ENCODE measurements around the gene E2F1.
"Not testable (repeated sequence)": the region's sequence is repeated elsewhere in the genome, so short reads cannot be mapped to it uniquely, and the experiment has no call there.

Gene E2F1

DNA sequence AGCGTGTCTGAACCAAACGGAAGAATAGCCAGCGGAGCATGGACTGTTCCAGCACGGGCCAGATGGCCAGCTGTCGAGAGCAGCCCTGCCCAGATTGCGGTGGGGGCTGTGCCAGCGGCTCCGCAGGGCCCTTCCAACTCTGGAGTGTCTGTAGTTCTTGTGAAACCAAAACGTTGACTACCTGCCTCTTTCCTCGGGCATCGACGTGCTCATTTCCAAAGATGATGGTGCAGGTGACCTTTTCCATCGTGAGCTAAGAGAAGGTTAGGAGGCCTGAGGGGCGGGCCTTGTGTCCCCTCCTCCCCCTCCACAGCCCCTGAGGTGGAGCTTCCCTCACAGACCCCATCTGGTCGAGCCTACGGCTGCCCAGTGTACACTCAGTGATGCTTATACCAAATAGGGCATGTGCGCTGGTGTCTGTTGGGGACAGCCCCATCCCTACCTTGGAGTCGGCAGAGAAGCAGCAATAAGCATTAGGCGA lies 36.9 kb downstream of the E2F1 start:
- H3K27ac ChIP-seq, result peak overlapping the region; percentile 88
- H3K27me3 ChIP-seq (ENCODE audit: insufficient read depth, low read depth, severe bottlenecking), result no peaks in the 10 kb centered on the region
- H3K4me3 ChIP-seq (ENCODE audit: low read depth, low read length), result peak overlapping the region; percentile 3
- H3K36me3 ChIP-seq, result peaks cover 22% of the 10 kb centered on the region
- peak; percentile 83 for DNase-seq
- H3K9me3 ChIP-seq (ENCODE audit: severe bottlenecking), result no peaks in the 10 kb centered on the region
- TF ChIP-seq, protein P1, sequence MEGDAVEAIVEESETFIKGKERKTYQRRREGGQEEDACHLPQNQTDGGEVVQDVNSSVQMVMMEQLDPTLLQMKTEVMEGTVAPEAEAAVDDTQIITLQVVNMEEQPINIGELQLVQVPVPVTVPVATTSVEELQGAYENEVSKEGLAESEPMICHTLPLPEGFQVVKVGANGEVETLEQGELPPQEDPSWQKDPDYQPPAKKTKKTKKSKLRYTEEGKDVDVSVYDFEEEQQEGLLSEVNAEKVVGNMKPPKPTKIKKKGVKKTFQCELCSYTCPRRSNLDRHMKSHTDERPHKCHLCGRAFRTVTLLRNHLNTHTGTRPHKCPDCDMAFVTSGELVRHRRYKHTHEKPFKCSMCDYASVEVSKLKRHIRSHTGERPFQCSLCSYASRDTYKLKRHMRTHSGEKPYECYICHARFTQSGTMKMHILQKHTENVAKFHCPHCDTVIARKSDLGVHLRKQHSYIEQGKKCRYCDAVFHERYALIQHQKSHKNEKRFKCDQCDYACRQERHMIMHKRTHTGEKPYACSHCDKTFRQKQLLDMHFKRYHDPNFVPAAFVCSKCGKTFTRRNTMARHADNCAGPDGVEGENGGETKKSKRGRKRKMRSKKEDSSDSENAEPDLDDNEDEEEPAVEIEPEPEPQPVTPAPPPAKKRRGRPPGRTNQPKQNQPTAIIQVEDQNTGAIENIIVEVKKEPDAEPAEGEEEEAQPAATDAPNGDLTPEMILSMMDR (IDR thresholded peaks at IDR 0.05; ENCODE audit: low read depth, low read length), result no peak

DNA sequence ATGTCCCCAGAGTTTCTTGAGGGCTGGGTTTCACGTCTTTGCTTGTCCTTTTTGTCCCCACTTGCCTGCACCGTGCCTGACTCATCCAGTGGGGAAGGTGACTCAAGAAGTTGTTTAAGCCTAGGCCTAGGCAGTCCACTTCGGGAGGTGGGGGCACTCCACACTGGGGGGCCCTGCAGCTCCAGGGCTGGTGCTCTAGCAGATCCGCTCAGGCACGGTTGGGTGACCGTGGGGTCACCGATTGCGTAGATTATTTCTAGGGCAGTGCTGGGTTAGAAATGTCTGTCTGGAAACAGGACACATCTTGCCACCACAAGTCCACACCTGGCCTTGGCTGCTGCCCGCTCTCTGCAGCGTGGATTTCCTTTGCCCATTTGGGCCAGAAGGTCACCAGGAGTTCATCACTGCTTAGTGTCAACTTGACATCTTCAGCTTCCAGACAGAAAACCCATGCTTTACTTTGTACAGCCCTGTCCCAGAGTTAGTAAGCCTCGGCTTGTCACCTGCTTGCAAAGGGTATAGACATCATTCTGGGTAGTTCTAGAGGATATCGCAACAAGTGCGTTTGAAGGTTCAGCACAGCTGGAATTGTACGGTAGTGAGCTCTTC lies 37.7 kb downstream of the E2F1 start:
- DNase-seq, result peak; percentile 71
- no peaks in the 10 kb centered on the region for H3K9me3 ChIP-seq (ENCODE audit: severe bottlenecking)
- no peaks in the 10 kb centered on the region for H3K27me3 ChIP-seq (ENCODE audit: insufficient read depth, low read depth, severe bottlenecking)
- TF ChIP-seq, protein P1 (IDR thresholded peaks at IDR 0.05; ENCODE audit: low read depth, low read length), result no peak
- H3K4me3 ChIP-seq (ENCODE audit: low read depth, low read length), result peak overlapping the region; percentile 3; the same call in 1 of the 2 replicates
- peaks cover 27% of the 10 kb centered on the region for H3K36me3 ChIP-seq
- peak overlapping the region; percentile 88 for H3K27ac ChIP-seq

DNA sequence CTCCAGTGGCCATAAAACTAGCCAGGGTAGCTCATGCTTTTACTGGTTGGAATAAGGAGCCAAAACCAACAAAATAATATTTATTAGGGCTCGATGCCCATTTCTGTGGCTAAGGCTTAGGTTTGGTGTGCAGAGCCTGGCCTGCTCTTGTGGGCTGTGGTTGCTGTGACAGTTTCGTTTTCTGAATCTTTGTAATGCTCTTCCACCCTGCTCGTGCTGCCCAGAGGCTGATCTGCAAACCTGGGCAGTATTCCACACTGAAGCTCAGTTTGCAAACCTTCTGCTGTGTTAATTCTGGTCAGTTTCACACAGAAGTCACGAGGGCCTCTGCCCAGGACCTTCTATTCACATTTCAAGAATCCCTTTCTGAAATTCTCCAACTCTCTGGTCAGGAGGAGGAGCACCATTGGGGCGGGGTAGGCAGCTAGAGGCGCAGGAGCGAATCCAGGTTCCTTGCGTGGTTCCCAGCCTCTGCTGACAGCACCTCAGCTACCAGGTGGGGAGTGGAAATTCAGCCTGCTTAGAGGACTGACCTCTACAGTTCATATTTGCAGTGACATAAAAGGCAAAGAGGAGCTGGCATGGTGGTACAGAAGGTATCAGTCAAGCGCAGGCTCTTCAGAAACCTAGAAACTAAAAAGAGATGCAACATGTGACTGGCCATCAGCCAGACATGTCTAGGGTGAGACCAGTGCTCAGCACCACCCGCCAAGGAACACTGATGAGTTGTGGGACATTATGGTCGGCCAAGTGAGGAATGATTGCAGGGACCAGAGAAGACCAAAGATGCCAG lies 38.4 kb downstream of the E2F1 start:
- TF ChIP-seq, protein P1 (IDR thresholded peaks at IDR 0.05; ENCODE audit: low read depth, low read length), result no peak
- H3K36me3 ChIP-seq, result peaks cover 30% of the 10 kb centered on the region
- H3K9me3 ChIP-seq (ENCODE audit: severe bottlenecking), result no peaks in the 10 kb centered on the region
- H3K4me3 ChIP-seq (ENCODE audit: low read depth, low read length), result no peak overlapping the region
- no peak for DNase-seq
- no peaks in the 10 kb centered on the region for H3K27me3 ChIP-seq (ENCODE audit: insufficient read depth, low read depth, severe bottlenecking)
- peak overlapping the region; percentile 88 for H3K27ac ChIP-seq

DNA sequence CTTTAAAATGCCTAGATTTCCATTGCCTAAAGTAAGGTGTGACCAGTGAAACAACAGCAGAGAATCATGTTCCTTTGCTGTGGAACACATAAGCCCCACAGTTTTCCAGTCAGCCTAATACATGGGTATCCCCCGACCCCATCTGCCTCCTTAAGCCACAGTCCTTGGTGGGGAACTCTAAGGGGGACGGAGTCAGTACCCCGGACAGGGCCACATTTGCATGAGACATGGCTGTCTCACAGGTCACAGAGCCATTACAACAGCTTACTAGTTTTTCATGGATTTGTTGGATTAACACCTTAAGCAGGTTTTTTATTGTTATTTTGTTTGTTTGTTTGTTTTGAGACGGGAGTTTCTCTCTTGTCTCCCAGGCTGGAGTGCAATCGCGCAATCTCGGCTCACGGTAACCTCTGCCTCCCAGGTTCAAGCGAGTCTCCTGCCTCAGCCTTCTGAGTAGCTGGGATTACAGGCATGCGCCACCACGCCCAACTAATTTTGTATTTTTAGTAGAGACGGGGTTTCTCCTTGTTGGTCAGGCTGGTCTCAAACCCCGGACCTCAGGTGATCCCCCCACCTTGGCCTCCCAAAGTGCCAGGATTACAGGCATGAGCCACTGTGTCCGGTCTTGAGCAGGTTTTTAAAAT lies 39.1 kb downstream of the E2F1 start:
- Histone ChIP-seq H3K36me3 (peaks cover 33% of the 10 kb centered on the region), H3K27ac (peak overlapping the region; percentile 88)
- H3K4me3 ChIP-seq (ENCODE audit: low read depth, low read length); DNase-seq; H3K27me3 ChIP-seq (ENCODE audit: insufficient read depth, low read depth, severe bottlenecking); H3K9me3 ChIP-seq (ENCODE audit: severe bottlenecking): not testable (repeated sequence)

DNA sequence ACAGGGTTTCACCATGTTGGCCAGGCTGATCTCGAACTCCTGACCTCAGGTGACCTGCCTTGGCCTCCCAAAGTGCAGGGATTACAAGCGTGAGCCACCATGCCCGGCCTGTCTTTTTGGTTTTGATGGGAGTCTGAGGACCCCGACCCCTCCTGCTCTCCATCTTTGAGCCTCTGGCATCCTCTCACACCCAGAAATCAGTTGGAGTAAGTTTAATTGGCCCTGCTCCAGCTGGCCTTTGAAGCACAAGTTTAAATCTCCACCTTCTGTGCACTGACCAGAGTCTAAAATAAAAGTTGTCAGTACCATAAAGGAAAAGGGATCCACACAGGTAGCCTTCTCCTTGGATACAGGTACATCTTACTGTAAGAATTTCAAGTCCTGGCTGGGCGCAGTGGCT lies 40.0 kb downstream of the E2F1 start:
- no peak for DNase-seq
- Histone ChIP-seq H3K27me3 (ENCODE audit: insufficient read depth, low read depth, severe bottlenecking) (no peaks in the 10 kb centered on the region), H3K36me3 (peaks cover 39% of the 10 kb centered on the region), H3K27ac (no peak overlapping the region), H3K4me3 (ENCODE audit: low read depth, low read length) (no peak overlapping the region), H3K9me3 (ENCODE audit: severe bottlenecking) (no peaks in the 10 kb centered on the region)
- TF ChIP-seq, protein P1 (IDR thresholded peaks at IDR 0.05; ENCODE audit: low read depth, low read length), result no peak

DNA sequence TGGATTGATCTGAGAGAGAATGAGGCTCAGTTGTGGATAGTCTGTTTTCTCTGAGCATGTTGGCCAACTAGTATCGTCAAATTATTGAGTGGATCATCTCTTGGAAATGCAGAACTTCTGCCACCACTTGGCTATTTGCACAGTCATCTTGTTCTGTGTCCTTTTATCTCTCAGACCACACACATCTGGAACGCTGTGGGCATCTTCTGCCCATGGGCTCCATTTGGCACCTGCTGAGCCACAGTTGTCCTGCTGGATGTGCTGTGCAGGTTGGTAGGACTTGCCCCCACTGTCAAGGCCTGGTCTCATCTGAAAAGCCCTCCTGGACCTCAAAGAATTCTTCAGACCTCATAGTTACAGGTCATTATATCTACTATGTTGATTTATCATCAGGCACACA lies 40.8 kb downstream of the E2F1 start:
- no peak overlapping the region for H3K27ac ChIP-seq
- TF ChIP-seq, protein P1 (IDR thresholded peaks at IDR 0.05; ENCODE audit: low read depth, low read length), result no peak
- H3K4me3 ChIP-seq (ENCODE audit: low read depth, low read length), result no peak overlapping the region
- H3K27me3 ChIP-seq (ENCODE audit: insufficient read depth, low read depth, severe bottlenecking), result no peaks in the 10 kb centered on the region
- H3K9me3 ChIP-seq (ENCODE audit: severe bottlenecking), result no peaks in the 10 kb centered on the region
- no peak for DNase-seq
- peaks cover 46% of the 10 kb centered on the region for H3K36me3 ChIP-seq
